GM12878 (cell line): ENCODE results near the gene KRTAP5-6. TPM values are rescaled to one million over a fixed set of nuclear protein-coding genes. Genes with fewer than 3 reads are reported as not detected.

Experiments used
- ATAC-seq: fragments of 200-7000 bp; cut with Tn5 transposase; 3 replicates; pipeline ENCODE4 v1.9.1; 2020; ENCODE audit warnings: mild to moderate bottlenecking, moderate library complexity
- BruUV-seq: library from RNA; stranded (reverse); fragments of 400-500 nt; replicated peaks from 2 replicates; lab custom pipeline; 2021; lab: Mats Ljungman, UMichigan
- CTCF ChIA-PET: fragments of 300-600 bp; sonication (Branson Sonifier 250); formaldehyde crosslinking; extraction: SDS; loops from one replicate; lab custom pipeline; 2021; ENCODE audit warnings: inconsistent platforms; lab: Yijun Ruan, JAX
- POLR2A ChIA-PET: fragments of 350-600 bp; formaldehyde crosslinking; extraction: SDS; loops from one replicate; lab custom pipeline; 2021; ENCODE audit warnings: inconsistent platforms; lab: Charles Lee
- RAD21 ChIA-PET: fragments of 300-600 bp; sonication (Branson Sonifier 250); formaldehyde crosslinking; loops from one replicate; lab custom pipeline; 2023; ENCODE audit warnings: antibody characterized with exemption; ENCODE audit not compliant: unreplicated experiment; lab: Charles Lee
- SMC1A ChIA-PET: fragments of 300-600 bp; sonication (Branson Sonifier 250); formaldehyde crosslinking; loops from one replicate; lab custom pipeline; 2023; ENCODE audit not compliant: unreplicated experiment, uncharacterized antibody; lab: Charles Lee
- DNase-seq: peaks from one replicate; pipeline ENCODE4 v3.0.0-alpha.2; 2011; ENCODE audit warnings: low read depth, low spot score
- FAIRE-seq: peaks from 3 replicates; lab custom pipeline; 2011; peaks lifted over from hg19 to GRCh38; lab: Jason Lieb, UNC
- H2AFZ ChIP-seq: 2 replicates; pipeline ENCODE4 v1.6.0; 2011; ENCODE audit warnings: low read depth, low read length, control low read depth; ENCODE audit not compliant: control insufficient read depth
- H3K27ac ChIP-seq: 2 replicates; pipeline ENCODE4 v1.5.1; 2011; ENCODE audit warnings: control low read depth; ENCODE audit not compliant: control insufficient read depth, insufficient read depth
- H3K27me3 ChIP-seq, 2 experiments: replicated peaks in 1 of 2; 2 replicates each; pipeline versions ENCODE4 v1.6.0 to v1.6.1; 2011; ENCODE audit warnings: low read length in 1 of 2; ENCODE audit not compliant: control insufficient read depth in 2 of 2, insufficient read depth in 2 of 2
- H3K36me3 ChIP-seq, 2 experiments: 2 replicates each; pipeline ENCODE4 v1.5.1; 2011; ENCODE audit warnings: low read length in 1 of 2; ENCODE audit not compliant: control insufficient read depth in 2 of 2, insufficient read depth in 2 of 2
- H3K4me1 ChIP-seq: 2 replicates; pipeline ENCODE4 v1.6.1; 2011; ENCODE audit warnings: mild to moderate bottlenecking, low read length, moderate library complexity, mixed read lengths; ENCODE audit not compliant: control insufficient read depth, insufficient read depth
- H3K4me2 ChIP-seq: 2 replicates; pipeline ENCODE4 v1.6.0; 2011; ENCODE audit warnings: control low read depth; ENCODE audit not compliant: control insufficient read depth, insufficient read depth
- H3K4me3 ChIP-seq: fragments of 200-600 bp; sonication (generic); 2 replicates; pipeline ENCODE4 v1.5.1; 2016
- H3K79me2 ChIP-seq: 2 replicates; pipeline ENCODE4 v1.6.0; 2011; ENCODE audit warnings: low read length; ENCODE audit not compliant: control insufficient read depth, insufficient read depth
- H3K9ac ChIP-seq: 2 replicates; pipeline ENCODE4 v1.8.0; 2011; ENCODE audit warnings: low read length, control low read depth, mixed read lengths; ENCODE audit not compliant: control insufficient read depth, insufficient read depth
- H3K9me3 ChIP-seq: replicated peaks from 3 replicates; pipeline ENCODE4 v1.5.1; 2011; ENCODE audit warnings: mild to moderate bottlenecking, low read length; ENCODE audit not compliant: control insufficient read depth, insufficient read depth
- H4K20me1 ChIP-seq: 2 replicates; pipeline ENCODE4 v1.6.0; 2011; ENCODE audit not compliant: control insufficient read depth, insufficient read depth
- CEBPZ ChIP-seq: fragments of 150-350 bp; IDR thresholded peaks from 2 replicates; pipeline ENCODE4 v1.6.1; 2016; ENCODE audit warnings: low read depth, low read length
- CHD1 ChIP-seq: IDR thresholded peaks from 2 replicates; pipeline ENCODE4 v1.6.1; 2012; ENCODE audit warnings: low read depth, low read length, improper control_type of control experiment
- EGR1 ChIP-seq, 2 experiments: IDR thresholded peaks; 1 replicate in 1 of 2; 2 replicates in 1 of 2; pipeline ENCODE4 v1.6.1; 2011 to 2012; ENCODE audit warnings: low read depth in 2 of 2, low read length in 2 of 2, borderline replicate concordance in 1 of 2, mild to moderate bottlenecking in 1 of 2, moderate library complexity in 1 of 2
- JUNB ChIP-seq: IDR thresholded peaks from 2 replicates; pipeline ENCODE4 v1.6.1; 2016; ENCODE audit warnings: antibody characterized with exemption, mild to moderate bottlenecking
- KAT2A ChIP-seq: conservative IDR thresholded peaks from 2 replicates; pipeline ENCODE4 v1.6.1; 2011; ENCODE audit warnings: low read depth, low read length; ENCODE audit not compliant: control insufficient read depth
- MXI1 ChIP-seq: fragments of 150-350 bp; IDR thresholded peaks from 2 replicates; pipeline ENCODE4 v1.6.1; 2011; ENCODE audit warnings: low read depth, mild to moderate bottlenecking, inconsistent platforms, low read length, improper control_type of control experiment
- NFXL1 ChIP-seq: fragments of 450-650 bp; IDR thresholded peaks from 2 replicates; pipeline ENCODE4 v1.6.1; 2017; ENCODE audit warnings: antibody characterized with exemption, mild to moderate bottlenecking, borderline replicate concordance
- NFYA ChIP-seq: IDR thresholded peaks from 2 replicates; pipeline ENCODE4 v1.6.1; 2011; ENCODE audit warnings: low read depth, mild to moderate bottlenecking, low read length, improper control_type of control experiment, borderline replicate concordance
- PAX5 ChIP-seq: IDR thresholded peaks from 2 replicates; pipeline ENCODE4 v1.6.1; 2011; ENCODE audit warnings: low read depth, low read length, borderline replicate concordance
- PAX8 ChIP-seq: fragments of 450-650 bp; IDR thresholded peaks from 2 replicates; pipeline ENCODE4 v1.6.1; 2017; ENCODE audit warnings: mild to moderate bottlenecking, moderate library complexity
- POLR2A ChIP-seq: IDR thresholded peaks from 2 replicates; pipeline ENCODE4 v1.6.1; 2011; ENCODE audit warnings: low read depth, mild to moderate bottlenecking, low read length
- RB1 ChIP-seq: fragments of 450-650 bp; formaldehyde crosslinking; IDR thresholded peaks from 2 replicates; pipeline ENCODE4 v1.6.1; 2017; ENCODE audit warnings: mild to moderate bottlenecking, borderline replicate concordance
- TBL1XR1 ChIP-seq: IDR thresholded peaks from 2 replicates; pipeline ENCODE4 v1.6.1; 2012; ENCODE audit warnings: low read depth, low read length, improper control_type of control experiment
- WRNIP1 ChIP-seq: IDR thresholded peaks from 2 replicates; pipeline ENCODE4 v1.6.1; 2011; ENCODE audit warnings: low read depth, low read length, improper control_type of control experiment, borderline replicate concordance
- ZBTB40 ChIP-seq: fragments of 450-650 bp; IDR thresholded peaks from 2 replicates; pipeline ENCODE4 v1.6.1; 2016; ENCODE audit warnings: mild to moderate bottlenecking, moderate library complexity, borderline replicate concordance
- ZNF24 ChIP-seq: fragments of 450-650 bp; IDR thresholded peaks from 2 replicates; pipeline ENCODE4 v1.6.1; 2017; ENCODE audit warnings: antibody characterized with exemption, mild to moderate bottlenecking
- ZSCAN29 ChIP-seq: fragments of 450-650 bp; IDR thresholded peaks from 2 replicates; pipeline ENCODE4 v1.6.1; 2017; ENCODE audit warnings: mild to moderate bottlenecking, moderate library complexity
- WGBS: methylation state at CpG from one replicate; pipeline ENCODE4 v1.1.6; 2016; ENCODE audit warnings: low lambda C conversion rate; ENCODE audit not compliant: insufficient replicate concordance, insufficient coverage; ENCODE audit errors: missing lambda C conversion rate; 5-methylcytosine and 5-hydroxymethylcytosine counted together
- in situ Hi-C: fragments of 300-500 bp; cut with MboI; formaldehyde crosslinking; loops from 9 replicates; pipeline ENCODE4 v1.14.3; 2018; ENCODE audit warnings: mixed read lengths
- intact Hi-C: fragments of 100-400 bp; cut with micrococcal nuclease; formaldehyde crosslinking; loops from one replicate; pipeline ENCODE4 v1.14.2; 2022; ENCODE audit not compliant: unreplicated experiment
- polyA plus RNA-seq, 11 experiments: library from polyadenylated mRNA; depleted of rRNA in 4 of 11; unstranded in 6 of 11; stranded (reverse) in 5 of 11; fragments of >200 nt; fragmentation: Nextera tagmentation in 4 of 11; fragmentation: Illumina TruSeq in 1 of 11; extraction: Ambion mirVana in 4 of 11; extraction: Trizol in 1 of 11; gene quantifications; 1 replicate in 1 of 11; 2 replicates in 10 of 11; pipeline versions ENCODE4 v1.2.1 to v1.2.3, GENCODE V29; 2011 to 2016; ENCODE audit warnings: inconsistent platforms in 2 of 11, missing spikeins in 2 of 11, low read depth in 1 of 11
- total RNA-seq, 4 experiments: library from RNA; depleted of rRNA in 3 of 4; stranded (reverse); fragments of >200 nt in 3 of 4; fragmentation: Illumina TruSeq in 1 of 4; extraction: Trizol in 1 of 4; gene quantifications; 2 replicates each; pipeline versions ENCODE4 v1.2.1 to v1.2.3, GENCODE V29; 2013 to 2021

The KRTAP5-6 gene
- total and polyA plus RNA-seq, 10 of the 15 experiments (the other 5 are each of a cell fraction or from before 2014, with no cell fraction given) = not detected

GRCh38 chr11:1668911-1669473, 28.0 kb upstream of the KRTAP5-6 start (continued):
- TF ChIP-seq CEBPZ (no peak), EGR1 (IDR thresholded peaks at IDR 0.05; ENCODE audit: borderline replicate concordance in 1 of 2, low read depth in 2 of 2, low read length in 2 of 2) (no peak), POLR2A (no peak), PAX8 (no peak), TBL1XR1 (no peak), WRNIP1 (no peak), CHD1 (no peak), MXI1 (no peak)

- RAD21 ChIA-PET = no interaction called here
- Histone ChIP-seq H3K79me2 (no peaks in the 10 kb centered on the region), H3K9ac (no peak overlapping the region), H3K36me3 (no peaks in the 10 kb centered on the region), H3K27me3 (no peaks in the 10 kb centered on the region; a peak in 1 of 4 replicates), H3K4me1 (no peaks in the 10 kb centered on the region), H3K27ac (no peak overlapping the region), H3K9me3 (no peaks in the 10 kb centered on the region), H2AFZ (no peak overlapping the region), H4K20me1 (no peaks in the 10 kb centered on the region), H3K4me2 (no peak overlapping the region), H3K4me3 (no peak overlapping the region)
- no TSS peak for BruUV-seq
- intact Hi-C loops = no loop called here
- ATAC-seq = no peak
- DNase-seq = no peak
- SMC1A ChIA-PET = no interaction called here
- POLR2A ChIA-PET = no interaction called here
- no peak for FAIRE-seq
- CTCF ChIA-PET = no interaction called here
- WGBS = 50% methylated on average over 21 of the region's 21 CpGs
- in situ Hi-C loops = no loop called here
- TF ChIP-seq JUNB (no peak), ZBTB40 (no peak), ZSCAN29 (no peak), NFXL1 (no peak), RB1 (no peak), ZNF24 (no peak), PAX5 (no peak), KAT2A (no peak), NFYA (no peak)
Observed at GRCh38 chr11:1669546-1670218, 27.3 kb upstream of the KRTAP5-6 start.
